ENCODE results near the gene STXBP6.

STXBP6 gene

DNA sequence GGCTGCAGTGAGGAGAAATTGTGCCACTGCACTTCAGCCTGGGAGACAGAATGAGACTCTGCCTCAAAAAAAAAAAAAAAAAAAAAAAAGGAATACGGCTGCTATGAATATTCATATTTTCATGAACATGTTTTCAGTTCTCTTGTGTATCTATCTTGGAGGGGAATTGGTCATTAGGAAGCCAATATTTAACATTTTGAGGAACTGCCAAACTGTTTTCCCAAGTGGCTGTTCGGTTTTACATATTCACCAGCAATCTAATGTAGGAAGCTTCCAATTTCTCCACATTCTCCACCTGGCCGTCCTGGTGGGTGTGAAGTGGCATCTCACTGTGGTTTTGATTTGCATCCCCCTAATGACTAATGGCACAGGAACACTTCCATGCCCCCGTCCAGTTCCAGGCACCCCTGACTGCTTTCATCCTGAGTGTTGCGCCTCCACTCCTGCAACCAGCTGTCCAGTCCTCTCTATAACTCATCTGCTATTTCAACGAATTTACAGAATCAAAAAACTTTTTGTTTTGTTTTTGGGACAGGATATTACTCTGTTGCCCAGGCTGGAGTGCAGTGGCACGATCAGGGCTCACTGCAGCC, 5.7 kb downstream of the STXBP6 start:
- no peak for TF ChIP-seq TEAD4 (IDR thresholded peaks at IDR 0.05)
- TF ChIP-seq EGR1 (IDR thresholded peaks at IDR 0.05): no peak
- TF ChIP-seq ZBTB7A (IDR thresholded peaks at IDR 0.05; ENCODE audit: low read depth): no peak
- TF ChIP-seq REST (IDR thresholded peaks at IDR 0.05; ENCODE audit: low read depth): no peak
- TF ChIP-seq TAF1 (IDR thresholded peaks at IDR 0.05; ENCODE audit: low read depth): no peak

DNA sequence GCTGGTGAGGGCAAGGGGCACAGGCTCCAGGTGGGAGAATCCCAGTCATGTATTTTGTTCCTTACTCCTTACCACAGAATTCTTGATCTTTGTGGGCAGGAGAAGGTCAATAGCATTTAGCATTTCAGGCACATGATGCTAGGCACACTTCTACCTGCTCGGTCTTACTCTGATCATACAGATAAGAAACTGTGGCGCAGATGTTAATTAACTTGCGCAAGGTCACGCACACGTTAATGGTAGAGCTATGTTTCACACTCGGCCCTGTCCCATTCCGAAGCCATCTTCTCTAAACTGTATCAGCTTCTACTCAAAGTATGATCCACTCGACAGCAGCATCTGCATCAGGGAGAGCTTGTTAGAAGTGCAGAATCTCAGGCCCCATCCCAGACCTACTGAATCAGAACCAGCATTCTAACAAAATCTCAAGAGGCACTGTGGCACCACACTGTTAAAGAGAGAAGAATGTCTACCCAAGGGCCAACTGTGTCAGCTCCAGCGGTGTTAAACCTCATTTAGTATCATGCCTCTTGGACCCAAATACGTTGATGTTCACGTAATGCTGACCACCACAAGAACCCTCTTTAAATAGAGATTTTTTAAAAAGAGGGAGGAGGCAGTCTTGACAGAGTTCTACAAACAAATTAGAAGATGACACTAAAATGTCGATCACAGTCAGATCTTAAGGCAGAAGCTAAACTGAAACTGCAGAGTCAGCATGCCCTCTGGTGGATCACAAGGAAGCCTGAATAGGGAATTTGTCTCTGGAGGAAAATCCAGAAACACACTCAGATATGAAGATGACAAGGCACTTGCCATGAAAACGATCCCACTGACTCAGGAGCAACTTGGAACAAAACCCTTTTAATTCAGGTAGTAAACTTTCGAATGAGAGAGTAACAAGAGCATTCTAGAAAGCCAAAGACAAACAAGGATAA, 7.3 kb downstream of the STXBP6 start:
- TF ChIP-seq RAD21 (IDR thresholded peaks at IDR 0.05; ENCODE audit: low read depth): peak; percentile 64
- TF ChIP-seq EP300 (IDR thresholded peaks at IDR 0.05; ENCODE audit: borderline replicate concordance): no peak
- TF ChIP-seq FOXM1 (IDR thresholded peaks at IDR 0.05; ENCODE audit: borderline replicate concordance, low read depth): no peak
- TF ChIP-seq CEBPB (IDR thresholded peaks at IDR 0.05): no peak
- TF ChIP-seq TAF1 (IDR thresholded peaks at IDR 0.05; ENCODE audit: low read depth): no peak
- no peak for TF ChIP-seq USF1 (IDR thresholded peaks at IDR 0.05)

GRCh38 chr14:25041898-25042297, 8.0 kb downstream of the STXBP6 start:
- peak; percentile 61 for TF ChIP-seq TCF12 (IDR thresholded peaks at IDR 0.05; ENCODE audit: low read depth)
- TF ChIP-seq YY1 (IDR thresholded peaks at IDR 0.05; ENCODE audit: low read depth): no peak
- peak; percentile 51; the same call in 1 of the 2 replicates for TF ChIP-seq FOXM1 (IDR thresholded peaks at IDR 0.05; ENCODE audit: borderline replicate concordance, low read depth)
- TF ChIP-seq NFIC (IDR thresholded peaks at IDR 0.05): peak; percentile 26; the same call in 1 of the 2 replicates
- TF ChIP-seq CEBPB (IDR thresholded peaks at IDR 0.05): no peak
- 0 out of 2 replicates have a peak, but pooled peaks have one; percentile 16 for TF ChIP-seq TEAD4 (IDR thresholded peaks at IDR 0.05)
- peak; percentile 63; the same call in 1 of the 2 replicates for TF ChIP-seq EP300 (IDR thresholded peaks at IDR 0.05; ENCODE audit: borderline replicate concordance)

DNA sequence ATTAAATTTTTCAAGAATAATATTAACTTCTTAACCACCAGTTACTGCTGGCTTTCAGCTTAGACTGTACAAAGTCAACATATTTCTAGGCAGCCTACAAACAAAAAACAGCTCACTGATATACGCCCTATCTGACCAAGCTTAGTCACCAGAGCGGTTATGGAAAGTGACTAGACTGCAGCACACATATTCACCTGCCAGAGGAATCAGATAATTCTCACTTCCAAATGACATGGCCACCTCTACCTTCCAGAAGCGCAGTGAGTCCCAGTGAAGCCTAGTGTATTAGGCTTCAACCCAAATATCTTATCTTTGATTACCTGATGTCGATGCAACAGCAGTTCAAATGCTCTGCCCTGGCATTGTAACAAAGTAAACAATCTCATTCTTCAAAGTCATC, 8.5 kb downstream of the STXBP6 start:
- TF ChIP-seq USF1 (IDR thresholded peaks at IDR 0.05) (no peak), ZBTB7A (IDR thresholded peaks at IDR 0.05; ENCODE audit: low read depth) (no peak), NFIC (IDR thresholded peaks at IDR 0.05) (no peak), REST (IDR thresholded peaks at IDR 0.05; ENCODE audit: low read depth) (no peak), EP300 (IDR thresholded peaks at IDR 0.05; ENCODE audit: borderline replicate concordance) (no peak), CEBPB (IDR thresholded peaks at IDR 0.05) (no peak), FOXM1 (IDR thresholded peaks at IDR 0.05; ENCODE audit: borderline replicate concordance, low read depth) (no peak), TEAD4 (IDR thresholded peaks at IDR 0.05) (no peak), TAF1 (IDR thresholded peaks at IDR 0.05; ENCODE audit: low read depth) (no peak)

GRCh38 chr14:25039933-25040332, 10.0 kb downstream of the STXBP6 start:
- TF ChIP-seq CEBPB (IDR thresholded peaks at IDR 0.05) (no peak), TAF1 (IDR thresholded peaks at IDR 0.05; ENCODE audit: low read depth) (no peak), RAD21 (IDR thresholded peaks at IDR 0.05; ENCODE audit: low read depth) (no peak), EP300 (IDR thresholded peaks at IDR 0.05; ENCODE audit: borderline replicate concordance) (no peak), TEAD4 (IDR thresholded peaks at IDR 0.05) (no peak), TCF12 (IDR thresholded peaks at IDR 0.05; ENCODE audit: low read depth) (no peak), CREB1 (IDR thresholded peaks at IDR 0.05; ENCODE audit: low read depth) (no peak), FOXM1 (IDR thresholded peaks at IDR 0.05; ENCODE audit: borderline replicate concordance, low read depth) (no peak), YY1 (IDR thresholded peaks at IDR 0.05; ENCODE audit: low read depth) (no peak), NFIC (IDR thresholded peaks at IDR 0.05) (no peak), ZBTB7A (IDR thresholded peaks at IDR 0.05; ENCODE audit: low read depth) (no peak), EGR1 (IDR thresholded peaks at IDR 0.05) (no peak), USF1 (IDR thresholded peaks at IDR 0.05) (no peak), REST (IDR thresholded peaks at IDR 0.05; ENCODE audit: low read depth) (no peak), MAX (IDR thresholded peaks at IDR 0.05) (no peak)

Measured in Ishikawa (cell line).